CMK (cell line): Measurements from ENCODE around the gene ZNF653.
"Not testable (repeated sequence)": the region's sequence is repeated elsewhere in the genome, so short reads cannot be mapped to it uniquely, and the experiment has no call there.

Source experiments
- DNase-seq: peaks from one replicate; pipeline ENCODE4 v3.0.0-alpha.2; 2010; ENCODE audit warnings: low read depth

Gene ZNF653

DNA sequence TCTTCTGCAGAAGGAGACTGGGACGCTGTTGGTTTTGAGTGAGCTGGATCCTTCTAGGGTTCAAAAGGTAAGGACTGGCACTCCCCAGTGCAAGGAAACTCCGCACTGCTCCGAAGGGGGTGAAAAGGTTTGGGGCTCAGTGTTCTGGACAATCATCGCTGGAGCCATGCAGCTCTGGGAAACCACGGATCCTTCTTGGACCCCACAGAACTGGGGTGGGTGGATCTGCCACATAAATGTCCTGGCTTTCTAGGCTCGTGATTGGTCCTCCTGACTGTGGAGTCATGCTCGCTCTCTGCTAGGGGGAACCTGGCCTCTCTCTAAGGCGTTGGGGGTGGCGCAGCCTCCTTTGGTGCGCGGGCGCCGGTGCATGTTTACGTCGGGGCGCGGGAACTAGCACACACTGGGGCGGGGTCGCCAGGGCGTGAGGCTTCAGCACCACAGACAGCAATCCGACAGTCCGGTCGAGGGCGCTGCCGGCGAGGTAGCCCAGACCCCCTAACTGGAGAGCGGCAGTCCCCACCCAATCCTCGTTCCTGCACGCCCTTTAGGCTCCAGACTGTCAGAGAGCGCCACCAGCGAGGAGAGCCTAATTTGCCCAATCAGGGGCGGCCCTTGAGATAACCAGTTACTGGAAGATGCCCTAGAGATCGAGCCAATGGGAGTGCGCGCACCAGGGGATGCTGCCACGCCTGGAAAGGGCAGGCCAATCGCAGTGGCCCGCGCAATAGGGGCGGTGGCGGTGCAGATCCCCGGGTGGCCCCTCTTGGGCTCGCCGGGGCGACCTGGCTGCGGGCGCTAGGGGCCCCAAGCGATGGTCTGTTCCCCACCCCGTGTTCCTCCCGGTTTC is 23.9 kb downstream of the ZNF653 start:
- DNase-seq: no peak

DNA sequence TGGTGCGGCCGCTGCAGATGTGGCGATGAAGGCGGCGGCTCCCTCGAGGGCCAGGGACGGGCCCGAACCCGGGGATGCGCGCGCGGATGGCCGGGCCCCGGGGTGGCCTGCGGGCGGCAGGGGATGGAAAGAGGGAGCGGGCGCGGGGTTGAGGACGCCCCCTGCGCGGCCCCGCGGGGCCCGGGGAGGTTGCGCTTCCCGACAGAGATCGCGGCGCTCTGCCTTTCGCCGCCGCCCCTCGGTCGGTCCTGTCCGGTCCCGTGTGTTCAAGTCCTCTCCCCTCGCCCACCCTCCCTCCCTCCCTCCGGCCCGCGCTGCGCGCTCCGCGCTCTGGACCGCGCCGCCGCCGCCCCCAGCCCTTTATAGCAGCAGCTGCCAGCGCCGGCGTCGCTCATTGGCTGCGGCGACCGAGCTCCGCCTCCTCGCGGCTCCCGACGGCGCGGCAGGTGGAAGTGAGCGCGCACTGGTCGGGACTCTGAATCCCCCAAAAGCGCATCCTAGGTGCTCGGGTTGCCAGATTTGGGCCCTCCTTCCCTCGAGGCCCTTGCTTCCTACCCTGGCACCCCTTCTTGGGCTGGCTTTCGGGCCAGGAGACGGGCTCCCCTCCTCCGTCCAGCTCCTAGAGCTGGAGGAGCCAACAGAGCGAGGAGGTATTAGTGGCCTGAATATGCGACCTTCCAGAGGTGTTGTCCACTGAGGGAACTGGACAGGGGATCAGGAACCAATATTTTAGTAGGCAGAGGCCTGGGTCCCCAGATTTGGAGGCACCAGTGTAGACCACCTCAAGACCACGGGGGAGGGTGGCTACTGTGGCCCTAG is 24.7 kb downstream of the ZNF653 start, which contains the start of gene ELAVL3:
ELAVL3 (minus strand) TSS at position 332 of the 819 bp plus-strand sequence. CDS start 438 bp downstream, outside the sequence.
- DNase-seq: no peak

DNA sequence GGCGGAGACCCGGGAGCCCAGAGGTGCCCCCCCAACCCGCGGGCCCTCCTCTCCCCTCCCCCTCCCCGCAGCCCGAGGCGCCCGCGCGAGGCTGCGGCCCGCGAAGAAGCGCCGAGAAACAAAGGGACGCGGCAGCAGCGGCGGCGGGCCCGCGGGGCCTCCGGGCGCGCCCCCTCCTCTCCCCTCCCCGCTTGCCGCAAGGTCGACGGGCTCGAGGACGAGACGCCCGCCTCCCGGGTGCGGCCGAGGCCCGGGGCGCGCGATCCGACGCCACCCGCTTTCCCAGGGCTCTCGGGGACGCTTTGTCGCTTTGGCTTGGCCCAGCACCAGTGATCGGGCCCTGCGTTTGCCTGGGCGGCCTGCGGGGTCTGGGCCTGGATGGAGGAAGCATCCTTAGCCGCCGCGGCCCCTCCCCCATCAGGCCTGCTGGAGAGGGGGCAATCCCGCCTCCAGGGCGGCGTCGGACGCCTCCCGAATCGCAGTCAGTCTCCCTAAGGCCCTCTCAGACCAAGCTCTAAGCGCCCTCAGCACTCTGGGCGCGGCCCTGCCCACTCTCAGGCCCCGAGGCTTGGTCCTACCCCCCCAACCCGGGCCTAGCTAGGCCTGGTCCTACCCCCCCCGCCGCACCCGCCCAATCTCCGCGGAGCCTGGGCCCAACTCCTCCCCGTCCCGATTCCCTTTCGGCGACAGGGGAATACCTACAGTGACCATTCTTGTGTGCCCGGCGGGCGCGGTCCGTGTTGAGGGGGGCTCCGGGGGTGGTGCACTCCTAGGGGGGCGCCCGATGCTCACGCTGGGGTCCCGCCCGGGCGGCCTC is 25.5 kb downstream of the ZNF653 start:
- no peak for DNase-seq

DNA sequence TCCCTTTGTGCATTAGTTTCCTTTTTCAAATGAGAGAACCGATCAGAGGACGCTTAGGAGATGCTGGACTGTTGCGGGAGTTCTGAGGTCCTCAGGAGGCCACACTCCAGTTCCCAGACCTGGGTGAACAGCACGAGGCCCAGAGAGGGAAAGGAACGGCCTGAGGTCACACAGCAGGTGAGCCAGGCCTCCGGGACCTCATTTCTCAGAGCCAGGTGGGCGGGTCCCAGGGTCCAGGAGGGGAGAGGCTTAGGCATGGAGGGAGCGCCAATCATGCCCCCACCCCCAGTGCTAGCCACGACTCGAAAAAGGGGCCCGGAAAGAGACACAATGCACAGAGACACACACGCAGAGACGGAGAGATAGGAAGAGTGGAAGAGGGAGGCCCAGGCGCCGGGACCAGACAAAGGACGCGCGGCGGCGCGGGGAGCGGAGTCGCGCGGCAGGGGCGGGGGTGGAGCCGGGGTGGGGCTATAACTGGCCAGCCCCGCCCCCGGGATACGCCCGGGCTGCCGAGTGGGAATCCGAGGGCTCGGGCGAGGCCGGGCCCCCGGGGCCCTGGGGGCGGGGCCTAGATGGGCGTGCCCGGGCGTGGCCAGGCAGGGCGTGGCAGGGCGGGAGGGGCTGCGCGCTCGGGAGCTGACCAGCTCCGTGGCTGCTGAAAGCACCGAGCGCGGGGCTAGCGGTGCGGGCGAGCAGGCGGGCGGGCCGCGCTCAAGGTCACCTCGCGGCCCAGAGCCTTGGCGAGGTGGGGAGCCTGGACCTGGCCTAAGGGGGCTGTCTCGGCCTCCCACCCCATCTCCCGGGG is 26.3 kb downstream of the ZNF653 start:
- no peak for DNase-seq

DNA sequence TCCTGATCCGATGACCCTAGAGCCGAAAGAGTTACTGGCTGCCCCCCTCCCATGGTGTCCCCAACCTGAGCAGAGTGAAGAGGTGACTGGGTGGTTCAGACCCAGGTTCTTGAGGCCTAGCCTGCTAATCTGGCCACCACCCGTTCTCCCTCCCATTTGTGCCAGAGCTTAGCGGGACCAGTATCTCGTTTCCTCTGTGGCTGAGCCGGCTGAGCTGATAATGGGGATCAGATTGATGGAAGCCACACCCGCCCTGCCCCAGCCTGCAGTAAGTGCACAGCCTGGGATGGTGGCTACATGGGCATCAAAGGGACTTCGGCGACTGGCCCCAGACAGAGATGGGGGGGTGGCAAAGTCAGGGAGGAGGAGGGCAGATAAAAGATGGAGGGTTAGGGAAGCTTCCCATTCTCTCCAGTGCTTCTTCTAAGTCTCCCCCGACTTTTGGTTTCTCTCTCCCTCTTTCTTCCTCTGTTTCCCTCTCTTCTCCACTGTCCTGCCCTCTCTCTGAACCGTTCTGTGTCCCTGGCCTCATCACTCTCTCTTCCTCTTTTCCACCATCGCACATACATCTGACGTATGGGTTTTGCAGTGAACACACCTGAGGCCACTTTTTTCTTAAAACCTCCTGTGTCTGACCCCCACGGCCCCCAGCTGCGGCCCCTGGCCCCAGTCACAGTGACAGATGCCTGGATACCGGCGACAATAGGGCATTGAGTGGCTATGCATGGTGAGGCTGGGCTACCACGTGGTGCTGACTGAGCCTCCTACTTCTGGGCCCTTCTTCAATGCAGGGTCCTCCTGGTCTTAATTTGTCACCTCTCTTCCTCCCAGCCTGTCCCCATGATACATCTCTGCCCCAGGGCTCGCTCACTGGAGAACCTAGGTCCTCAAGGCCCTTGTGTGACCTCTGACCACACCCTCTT is 27.2 kb downstream of the ZNF653 start:
- no peak for DNase-seq

DNA sequence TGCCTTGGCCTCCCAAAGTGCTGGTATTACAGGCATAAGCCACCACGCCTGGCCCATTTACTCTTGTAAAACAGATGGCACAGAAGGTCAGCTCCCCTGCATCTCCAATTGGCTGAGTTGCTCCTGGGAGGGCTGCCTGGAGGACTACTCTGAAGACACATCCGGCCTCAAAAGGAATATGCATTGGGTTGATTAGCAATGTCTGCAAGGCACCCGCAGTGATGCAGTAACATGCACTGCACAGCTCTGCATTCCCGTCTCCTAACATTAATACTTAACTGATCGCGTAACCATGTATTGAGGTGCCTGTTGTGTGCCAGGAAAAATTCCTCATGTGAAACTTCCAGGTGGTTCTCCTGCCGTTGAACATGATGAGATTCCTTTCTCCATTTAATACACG is 29.8 kb downstream of the ZNF653 start:
- DNase-seq: no peak

DNA sequence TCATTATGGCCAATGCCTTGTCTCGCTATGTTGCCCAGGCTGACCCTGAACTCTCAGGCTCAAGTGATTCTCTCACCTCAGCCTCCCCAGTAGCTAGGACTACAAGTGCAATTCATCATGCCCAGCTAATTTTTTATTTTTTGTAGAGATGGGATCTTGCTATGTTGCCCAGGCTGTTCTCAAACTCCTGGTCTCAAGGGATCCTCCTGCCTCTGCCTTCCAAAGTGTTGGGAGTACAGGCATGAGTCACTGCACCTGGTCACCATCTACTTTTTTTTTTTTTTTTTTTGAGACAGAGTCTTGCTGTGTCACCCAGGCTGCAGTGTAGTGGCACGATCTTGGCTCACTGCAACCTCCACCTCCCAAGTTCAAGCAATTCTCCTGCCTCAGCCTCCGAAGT is 30.3 kb downstream of the ZNF653 start:
- DNase-seq: not testable (repeated sequence)

DNA sequence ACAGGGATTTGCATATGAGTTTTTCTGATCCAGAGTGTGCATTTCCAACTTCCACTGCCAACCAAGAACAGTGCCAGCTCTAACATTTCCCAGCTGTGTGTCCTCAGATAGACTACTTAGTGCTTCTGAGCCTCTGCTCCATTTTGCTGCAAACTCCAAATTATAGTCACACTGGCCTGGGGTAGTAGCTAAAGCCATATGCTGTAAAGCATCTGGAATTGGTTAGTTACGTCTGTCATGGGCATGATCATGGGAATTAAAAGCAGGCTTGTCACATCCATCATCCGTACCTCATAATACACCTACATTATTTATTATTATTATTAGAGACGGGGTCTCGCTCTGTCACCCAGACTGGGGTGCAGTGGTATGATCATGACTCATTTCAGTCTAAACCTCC is 31.9 kb downstream of the ZNF653 start:
- no peak for DNase-seq

DNA sequence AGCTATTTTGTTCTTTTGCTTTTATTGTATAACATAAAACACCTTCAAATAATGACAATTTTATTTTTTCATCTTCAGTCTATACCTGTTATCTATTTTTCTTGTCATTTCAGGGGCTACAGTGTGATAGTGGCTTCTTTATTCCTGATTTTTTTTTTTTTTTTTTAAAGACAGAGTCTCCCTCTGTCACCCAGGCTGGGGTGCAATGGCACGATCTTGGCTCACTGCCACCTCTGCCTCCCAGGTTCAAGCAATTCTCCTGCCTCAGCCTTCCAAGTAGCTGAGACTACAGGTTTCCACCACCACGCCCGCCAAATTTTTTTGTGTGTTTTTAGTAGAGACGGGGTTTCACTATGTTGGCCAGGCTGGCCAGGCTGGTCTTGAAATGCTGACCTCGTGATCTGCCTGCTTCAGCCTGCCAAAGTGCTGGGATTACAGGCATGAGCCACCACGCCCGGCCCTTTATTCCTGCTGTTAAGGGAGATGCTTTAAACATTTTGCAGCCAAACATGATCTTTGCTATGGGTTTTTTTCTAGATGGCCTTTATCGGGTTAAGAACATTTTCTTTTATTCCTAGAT is 37.3 kb downstream of the ZNF653 start:
- DNase-seq: not testable (repeated sequence)

DNA sequence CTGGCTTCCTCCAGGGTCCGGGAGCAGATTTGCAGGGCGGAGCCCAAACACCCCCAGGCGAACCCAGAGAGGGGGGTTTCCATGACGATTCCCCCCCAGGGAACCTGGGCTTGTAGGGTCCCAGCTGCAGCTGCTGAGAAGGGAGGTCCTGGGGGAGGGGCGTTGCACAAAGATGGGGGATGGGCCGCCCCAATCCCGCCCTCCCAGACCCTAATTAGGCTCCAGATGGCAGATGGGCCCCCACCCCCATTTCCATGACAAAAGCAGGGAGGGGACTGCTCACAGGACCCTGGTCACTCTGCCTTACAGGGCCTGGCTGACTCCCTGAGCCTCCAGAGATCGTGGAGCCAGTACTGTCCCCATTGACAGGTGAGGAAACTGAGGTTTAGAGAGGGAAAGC is 40.0 kb downstream of the ZNF653 start:
- no peak for DNase-seq

DNA sequence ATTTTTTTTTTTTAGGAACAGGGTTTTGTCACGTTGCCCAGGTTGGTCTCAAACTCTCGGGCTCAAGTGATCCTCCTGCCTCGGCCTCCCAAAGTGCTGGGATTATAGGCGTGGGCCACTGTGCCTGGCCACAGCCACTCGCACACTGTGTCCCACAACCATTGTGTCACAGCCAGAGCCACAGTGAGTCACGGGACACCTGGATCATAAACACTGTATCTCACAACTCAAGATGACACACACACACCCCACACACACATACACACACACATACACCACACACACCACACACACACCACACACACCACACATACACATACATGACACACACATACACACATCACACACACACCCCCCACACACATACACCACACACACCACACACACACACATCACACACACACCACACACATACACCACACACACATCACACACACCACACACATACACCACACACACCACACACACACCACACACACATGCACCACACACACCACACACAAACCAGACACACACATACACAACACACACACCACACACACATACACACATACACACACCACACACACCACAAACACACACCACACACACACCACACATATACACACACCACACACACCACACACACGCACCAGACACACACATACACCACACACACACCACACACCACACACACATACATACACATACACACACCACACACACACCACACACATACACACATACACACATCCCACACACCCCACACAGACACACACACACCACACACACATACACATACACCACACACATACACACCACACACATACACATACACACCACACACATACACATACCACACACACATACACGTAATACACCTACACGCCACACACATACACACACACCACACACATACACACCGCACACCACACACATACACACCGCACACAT is 41.0 kb downstream of the ZNF653 start:
- no peak for DNase-seq

DNA sequence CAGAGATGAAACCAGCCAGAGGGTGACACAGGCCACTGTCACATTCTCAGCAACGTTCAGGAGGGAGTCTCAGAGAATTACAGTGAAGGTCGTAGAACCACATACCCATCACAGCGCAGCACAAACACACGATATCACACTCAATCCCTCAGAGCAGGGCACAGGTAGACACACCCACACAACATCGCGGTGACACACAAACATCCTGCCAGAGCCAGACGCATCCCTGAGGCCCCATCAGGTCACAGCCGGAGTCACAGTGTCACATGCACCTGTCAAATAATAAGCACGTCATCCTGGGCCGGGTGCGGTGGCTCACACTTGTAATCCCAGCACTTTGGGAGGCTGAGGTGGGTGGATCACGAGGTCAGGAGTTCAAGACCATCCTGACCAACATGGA is 42.2 kb downstream of the ZNF653 start:
- DNase-seq: no peak

DNA sequence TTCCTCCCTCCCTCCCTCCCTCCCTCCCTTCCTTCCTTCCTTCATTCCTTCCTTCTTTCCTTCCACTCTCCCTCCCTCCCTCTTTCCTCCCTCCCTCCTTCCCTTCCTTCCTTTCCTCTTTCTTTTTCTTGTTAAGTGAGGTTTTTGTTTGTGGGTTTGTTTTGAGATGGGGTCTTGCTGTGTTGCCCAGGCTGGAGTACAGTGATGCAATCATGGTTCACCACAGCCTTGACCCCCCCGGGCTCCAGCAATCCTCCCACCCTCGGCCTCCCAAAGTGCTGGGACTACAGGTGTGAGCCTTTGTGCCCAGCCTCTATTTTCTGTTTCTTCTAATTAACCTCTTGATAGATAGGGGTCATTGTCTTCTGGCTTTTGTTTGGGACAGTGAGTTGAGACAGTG is 44.2 kb downstream of the ZNF653 start:
- DNase-seq: no peak

DNA sequence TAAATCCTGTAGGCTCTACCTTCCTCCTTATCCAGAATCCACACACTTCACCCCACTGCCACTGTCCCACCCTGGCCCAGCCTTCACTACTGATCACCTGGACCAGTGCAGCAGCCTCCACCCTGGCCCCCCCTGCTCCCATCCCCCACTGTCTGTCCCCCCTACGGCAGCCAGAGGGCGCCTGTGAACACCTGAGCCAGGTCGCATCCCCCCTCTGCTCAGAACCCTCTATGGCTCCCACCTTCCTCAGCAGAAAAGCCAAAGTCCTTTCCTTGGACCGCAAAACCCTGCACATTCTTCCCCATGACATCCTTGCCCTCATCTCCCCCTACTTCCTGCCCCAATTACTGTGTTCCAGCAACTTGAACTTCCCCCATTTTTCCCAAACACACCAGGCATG is 45.4 kb downstream of the ZNF653 start:
- DNase-seq: no peak

DNA sequence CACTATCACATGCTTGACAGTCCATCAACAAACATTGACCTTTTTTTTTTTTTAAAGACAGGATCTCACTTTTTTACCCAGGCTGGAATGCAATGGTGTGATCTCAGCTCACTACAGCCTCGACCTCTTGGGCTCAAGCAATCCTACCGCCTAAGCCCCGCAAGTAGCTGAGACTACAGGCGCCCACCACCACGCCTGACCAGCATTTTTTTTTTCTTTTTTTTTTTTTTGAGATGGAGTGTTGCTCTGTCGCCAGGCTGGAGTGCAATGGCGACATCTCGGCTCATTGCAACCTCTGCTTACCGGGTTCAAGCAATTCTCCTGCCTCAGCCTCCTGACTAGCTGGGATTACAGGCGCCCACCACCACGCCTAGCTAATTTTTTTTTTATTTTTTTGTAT is 46.7 kb downstream of the ZNF653 start:
- not testable (repeated sequence) for DNase-seq

DNA sequence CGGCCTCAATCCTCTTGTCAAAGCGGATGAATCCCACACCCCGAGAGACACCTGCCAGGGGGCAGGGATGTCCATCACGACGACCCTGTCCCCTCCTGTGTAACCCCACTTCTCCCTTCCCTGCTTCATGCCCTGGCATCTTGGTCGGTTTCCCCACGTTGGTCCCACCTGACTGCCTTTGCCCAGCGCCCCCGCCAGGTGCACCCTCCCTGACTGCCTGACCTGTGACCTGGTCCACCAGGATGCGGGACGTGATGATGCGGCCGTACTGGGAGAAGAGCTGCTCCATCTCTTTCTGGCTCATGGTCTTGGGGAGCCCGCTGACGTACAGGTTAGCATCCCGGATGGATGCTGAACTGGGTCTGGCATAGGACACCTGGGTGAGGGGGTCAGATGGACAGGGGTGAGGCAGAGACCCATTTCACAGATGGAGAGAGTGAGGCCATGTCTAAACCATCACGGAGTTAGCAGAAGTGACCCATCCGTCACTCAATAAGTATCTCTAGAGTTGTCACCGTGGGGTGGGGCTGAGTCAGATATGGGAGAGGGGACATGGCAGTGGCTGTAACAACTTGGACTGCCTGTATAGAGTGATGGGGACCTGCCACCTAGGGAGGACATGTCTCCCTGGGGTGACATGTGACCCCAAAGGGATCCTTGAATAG is 47.3 kb downstream of the ZNF653 start:
- DNase-seq: no peak

DNA sequence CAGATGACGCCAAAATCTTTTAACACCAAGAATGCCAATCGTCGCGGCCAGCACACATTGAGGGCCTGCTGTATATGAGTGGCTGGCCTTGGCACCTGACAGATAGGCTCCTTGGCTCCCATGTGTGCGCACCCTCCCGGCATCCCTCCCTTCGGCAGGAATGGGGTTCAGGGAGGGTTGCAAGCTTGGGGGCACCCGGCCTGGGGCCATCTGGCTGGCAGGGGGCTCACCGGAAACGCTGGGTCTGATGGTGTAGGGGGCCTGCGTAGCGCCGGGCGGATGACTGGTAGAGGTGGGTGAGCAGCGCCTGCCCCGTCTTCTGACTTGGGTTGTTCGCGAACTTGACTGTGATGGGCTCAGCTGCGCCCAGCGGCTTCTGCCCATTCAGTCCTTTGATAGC is 47.8 kb downstream of the ZNF653 start:
- DNase-seq: no peak

DNA sequence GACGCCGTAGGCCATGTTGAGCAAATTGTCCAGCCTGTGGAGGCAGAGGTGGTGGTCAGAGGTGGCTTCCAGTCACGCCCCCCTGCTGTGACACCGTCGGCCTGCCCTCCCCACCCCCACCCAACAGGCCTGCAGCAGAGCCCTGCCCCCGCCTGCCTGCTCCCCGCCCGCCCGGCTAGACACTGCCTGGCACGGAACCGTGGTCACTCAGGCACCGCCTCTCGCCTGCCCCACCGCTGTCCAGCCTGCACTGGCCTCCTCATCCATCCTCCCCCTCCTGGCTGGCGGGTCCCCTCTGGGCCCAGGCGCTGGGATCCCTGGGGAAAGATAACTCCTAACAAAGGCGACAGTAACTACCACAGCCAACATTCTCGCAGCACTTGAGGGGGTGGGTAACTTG is 48.5 kb downstream of the ZNF653 start:
- no peak for DNase-seq
